Gastrocnemius medialis (tissue), 4 donors: ENCODE measurements around the gene H3-3A. TPM values are rescaled to one million over a fixed set of nuclear protein-coding genes. Genes with fewer than 3 reads are reported as not detected.

ENCODE experiments used
- ATAC-seq, 2 donors: fragments of 150-250 bp; one replicate each; pipeline ENCODE4 v1.9.1; 2016
- DNase-seq, 2 donors: peaks; one replicate each; pipeline ENCODE4 v3.0.0-alpha.2; 2019
- H3K27ac ChIP-seq, 4 donors: fragments of 200-600 bp; sonication (generic); 1 replicate in 1 of 4; 2 replicates in 3 of 4; pipeline ENCODE4 v1.5.1; 2016 to 2018; ENCODE audit warnings: mild to moderate bottlenecking in 2 of 4, moderate library complexity in 1 of 4
- H3K27me3 ChIP-seq, 3 donors: fragments of 200-600 bp; sonication (generic) in 2 of 3; 1 replicate in 1 of 3; 2 replicates in 2 of 3; pipeline versions ENCODE4 v1.5.1 to v1.6.0; 2016 to 2019; ENCODE audit warnings: mild to moderate bottlenecking in 1 of 3, moderate library complexity in 1 of 3
- H3K36me3 ChIP-seq, 2 donors: fragments of 200-600 bp; sonication (generic) in 1 of 2; one replicate each; pipeline ENCODE4 v1.5.1; 2017 to 2018
- H3K4me1 ChIP-seq, 2 donors: fragments of 200-600 bp; sonication (generic) in 1 of 2; one replicate each; pipeline ENCODE4 v1.5.1; 2016 to 2017; ENCODE audit warnings: mild to moderate bottlenecking in 2 of 2
- H3K4me3 ChIP-seq, 4 donors: fragments of 200-600 bp; sonication (generic) in 3 of 4; 1 replicate in 1 of 4; 2 replicates in 3 of 4; pipeline ENCODE4 v1.5.1; 2016 to 2019; ENCODE audit warnings: mild to moderate bottlenecking in 2 of 4
- H3K9me3 ChIP-seq, 3 donors: fragments of 200-600 bp; sonication (generic) in 2 of 3; 1 replicate in 1 of 3; 2 replicates in 2 of 3; pipeline ENCODE4 v1.5.1; 2016 to 2019
- CTCF ChIP-seq, 5 experiments: fragments of 450-650 bp in 3 of 5; fragments of 200-600 bp in 2 of 5; sonication (generic) in 2 of 5; IDR thresholded peaks in 4 of 5; conservative IDR thresholded peaks in 1 of 5; 1 replicate in 4 of 5; 2 replicates in 1 of 5; pipeline ENCODE4 v1.5.1; 2016 to 2019; ENCODE audit warnings: antibody characterized with exemption in 5 of 5, mild to moderate bottlenecking in 3 of 5, moderate library complexity in 3 of 5
- POLR2A ChIP-seq, 2 donors: fragments of 450-650 bp; IDR thresholded peaks; one replicate each; pipeline ENCODE4 v1.6.1; 2017; ENCODE audit warnings: antibody characterized with exemption in 2 of 2, mild to moderate bottlenecking in 2 of 2, moderate library complexity in 2 of 2
- in situ Hi-C, 4 donors: fragments of 200-750 bp; cut with MboI; loops; one replicate each; pipeline versions ENCODE4 v1.15.0 to v1.8.0; 2017; ENCODE audit warnings: low sequenced_read_pairs in 4 of 4
- intact Hi-C: fragments of 100-400 bp; cut with DNase I; formaldehyde crosslinking; loops from one replicate; pipeline ENCODE4 v1.15.1; 2023; ENCODE audit warnings: low total_unique reads
- total RNA-seq, 4 donors: library from RNA; depleted of rRNA; stranded (reverse); fragments of >200 nt; gene quantifications; one replicate each; pipeline versions ENCODE4 v1.1.0 to v1.2.3, GENCODE V29; 2016

Gene H3-3A
- total RNA-seq, 4 donors from 2014 or later = 163 to 289 (median 191) TPM

- Histone ChIP-seq H3K4me3 (no peak overlapping the region), H3K27ac (no peak overlapping the region), H3K9me3 (no peaks in the 10 kb centered on the region), H3K27me3 (no peaks in the 10 kb centered on the region), H3K36me3 (no peaks in the 10 kb centered on the region), H3K4me1 (no peaks in the 10 kb centered on the region)
- intact Hi-C loops = no loop called here
- TF ChIP-seq POLR2A (IDR thresholded peaks at IDR 0.05) (no peak), CTCF (IDR thresholded peaks at IDR 0.05 in 4 of 5, conservative IDR thresholded peaks at IDR 0.05 in 1 of 5) (no peak)
- no peak for DNase-seq
- no peak for ATAC-seq
- in situ Hi-C loops = no loop called here
Measured at GRCh38 chr1:226094451-226094850, 31.9 kb downstream of the H3-3A start.

GRCh38 chr1:226095286-226095685 is 32.8 kb downstream of the H3-3A start:
- in situ Hi-C loops = no loop called here
- no peak for DNase-seq

GRCh38 chr1:226097866-226098625 is 35.5 kb downstream of the H3-3A start:
- no peak for ATAC-seq
- H3K9me3 ChIP-seq = no peaks in the 10 kb centered on the region
- H3K27me3 ChIP-seq = no peaks in the 10 kb centered on the region
- intact Hi-C loops (no loop called here), in situ Hi-C loops (no loop called here)
- H3K4me1 ChIP-seq = peaks cover 0 to 4% of the 10 kb centered on the region in 2 donors
- no peaks in the 10 kb centered on the region for H3K36me3 ChIP-seq
- no peak for DNase-seq
- H3K27ac ChIP-seq = no peak overlapping the region
- H3K4me3 ChIP-seq = no peak overlapping the region
- TF ChIP-seq POLR2A (IDR thresholded peaks at IDR 0.05) = no peak
- no peak for TF ChIP-seq CTCF (IDR thresholded peaks at IDR 0.05 in 4 of 5, conservative IDR thresholded peaks at IDR 0.05 in 1 of 5)

More at GRCh38 chr1:226095286-226095685, 32.8 kb downstream of the H3-3A start:
- H3K27ac ChIP-seq = no peak overlapping the region
- no peaks in the 10 kb centered on the region for H3K9me3 ChIP-seq
- no peak for ATAC-seq
- H3K4me3 ChIP-seq = no peak overlapping the region
- peaks cover 0 to 4% of the 10 kb centered on the region in 2 donors for H3K4me1 ChIP-seq
- H3K27me3 ChIP-seq = no peaks in the 10 kb centered on the region
- H3K36me3 ChIP-seq = no peaks in the 10 kb centered on the region
- TF ChIP-seq CTCF (IDR thresholded peaks at IDR 0.05 in 4 of 5, conservative IDR thresholded peaks at IDR 0.05 in 1 of 5) = no peak
- no peak for TF ChIP-seq POLR2A (IDR thresholded peaks at IDR 0.05)
- intact Hi-C loops = no loop called here

GRCh38 chr1:226098870-226099835 is 36.6 kb downstream of the H3-3A start:
- no peaks in the 10 kb centered on the region for H3K27me3 ChIP-seq
- ATAC-seq = no peak
- H3K27ac ChIP-seq = no peak overlapping the region
- no peaks in the 10 kb centered on the region for H3K36me3 ChIP-seq
- H3K4me3 ChIP-seq = no peak overlapping the region
- H3K4me1 ChIP-seq = peaks cover 0 to 4% of the 10 kb centered on the region in 2 donors
- in situ Hi-C loops = no loop called here
- no peak for DNase-seq
- H3K9me3 ChIP-seq = no peaks in the 10 kb centered on the region
- TF ChIP-seq POLR2A (IDR thresholded peaks at IDR 0.05) (no peak), CTCF (IDR thresholded peaks at IDR 0.05 in 4 of 5, conservative IDR thresholded peaks at IDR 0.05 in 1 of 5) (no peak)
- intact Hi-C loops = no loop called here
